HG03521 (cell line): ENCODE data around the gene IFT57.
"Not testable (repeated sequence)": the region's sequence is repeated elsewhere in the genome, so short reads cannot be mapped to it uniquely, and the experiment has no call there.

Experiments
- ATAC-seq: cut with Tn5 transposase; IDR thresholded peaks from one replicate; pipeline ENCODE4 v1.9.1; 2021; ENCODE audit warnings: mild to moderate bottlenecking, moderate library complexity; ENCODE audit not compliant: unreplicated experiment

The IFT57 gene

DNA sequence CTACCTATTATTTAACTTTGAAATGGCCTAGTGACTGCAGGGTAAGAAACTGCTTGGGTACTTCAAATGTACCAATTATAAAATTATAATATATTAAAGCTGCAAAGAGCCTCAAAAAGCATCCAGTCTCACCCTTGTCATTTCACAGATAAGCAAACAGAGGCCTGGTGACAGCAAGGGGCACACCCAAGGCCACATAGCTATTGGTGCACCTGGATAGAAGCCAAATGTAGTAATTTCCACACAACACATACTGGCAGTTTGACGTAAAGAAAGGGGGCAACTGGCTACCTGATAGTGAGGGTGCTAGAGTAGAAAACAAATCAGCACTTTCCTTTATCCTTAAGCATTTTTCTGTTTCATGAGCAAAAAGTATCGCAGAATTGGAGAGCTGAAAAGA, 51.1 kb downstream of the IFT57 start:
- ATAC-seq, result no peak

DNA sequence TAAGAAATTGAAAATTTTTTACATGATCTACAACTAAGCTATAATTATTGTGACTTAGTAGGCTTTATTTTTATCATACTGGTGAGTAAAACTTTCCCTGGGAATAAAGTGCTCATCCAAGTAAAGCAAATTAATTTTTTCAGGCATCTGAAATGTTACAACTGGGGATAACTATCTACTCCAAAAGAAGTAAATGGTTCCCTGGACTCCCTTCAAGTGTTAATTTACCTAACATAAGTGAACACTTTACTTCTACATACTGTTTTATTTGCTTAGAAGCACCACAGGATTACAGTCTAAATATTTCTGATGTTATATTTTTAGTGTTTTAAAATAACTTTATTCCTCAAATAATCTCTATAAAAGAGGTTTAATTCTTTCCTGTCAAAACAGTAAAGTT, 57.8 kb downstream of the IFT57 start:
- no peak for ATAC-seq

DNA sequence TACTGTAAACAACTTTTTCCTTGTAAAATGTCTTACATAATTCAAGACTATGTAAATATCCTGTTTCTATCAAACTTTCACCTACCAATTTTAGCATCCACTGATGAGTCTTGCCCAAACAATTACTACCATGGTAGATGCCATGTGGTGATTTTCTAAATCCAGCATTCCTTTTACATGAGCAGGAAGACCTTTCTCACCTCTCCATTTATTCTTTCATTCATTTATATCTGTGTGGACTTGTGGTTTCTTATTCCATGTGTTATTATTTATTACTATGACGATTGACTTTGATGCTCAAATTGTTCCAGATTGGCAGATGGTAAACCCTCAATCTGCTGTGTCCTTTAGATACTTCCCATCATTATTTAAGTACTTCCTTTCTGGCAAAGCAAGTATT, 62.4 kb downstream of the IFT57 start:
- ATAC-seq, result no peak

DNA sequence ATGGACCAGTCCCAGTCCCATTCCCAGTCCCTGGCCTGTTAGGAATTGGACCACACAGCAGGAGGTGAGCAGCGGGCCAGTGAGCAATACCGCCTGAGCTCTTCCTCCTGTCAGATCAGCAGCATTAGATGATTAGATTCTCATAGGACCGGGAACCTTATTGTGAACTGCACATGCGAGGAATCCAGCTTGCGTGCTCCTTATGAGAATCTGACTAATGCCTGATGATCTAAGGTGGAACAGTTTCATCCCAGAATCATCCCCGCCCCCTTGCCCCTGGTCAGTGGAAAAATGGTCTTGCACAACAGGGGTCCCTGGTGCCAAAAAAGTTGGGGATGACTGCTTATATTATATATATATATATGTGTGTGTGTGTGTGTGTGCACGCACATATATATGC, 63.1 kb downstream of the IFT57 start:
- no peak for ATAC-seq

DNA sequence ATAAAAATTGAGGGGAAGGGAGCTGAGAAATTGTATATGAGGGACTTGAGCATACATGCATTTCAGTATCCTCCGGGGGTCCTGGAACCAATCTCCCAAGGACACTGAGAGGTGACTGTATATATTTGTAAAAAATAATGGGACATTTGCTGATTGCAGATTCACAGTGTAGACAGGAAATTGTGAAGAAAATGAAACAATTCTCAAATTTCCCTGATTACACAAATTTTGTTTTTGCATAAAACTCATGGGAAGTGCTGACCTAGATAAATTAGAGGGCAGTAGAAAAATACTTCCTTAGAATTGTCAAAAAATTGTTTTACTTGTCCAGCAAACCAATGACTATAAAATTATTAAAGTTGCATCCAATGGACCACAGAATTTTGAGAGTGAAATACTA, 64.0 kb downstream of the IFT57 start:
- no peak for ATAC-seq

DNA sequence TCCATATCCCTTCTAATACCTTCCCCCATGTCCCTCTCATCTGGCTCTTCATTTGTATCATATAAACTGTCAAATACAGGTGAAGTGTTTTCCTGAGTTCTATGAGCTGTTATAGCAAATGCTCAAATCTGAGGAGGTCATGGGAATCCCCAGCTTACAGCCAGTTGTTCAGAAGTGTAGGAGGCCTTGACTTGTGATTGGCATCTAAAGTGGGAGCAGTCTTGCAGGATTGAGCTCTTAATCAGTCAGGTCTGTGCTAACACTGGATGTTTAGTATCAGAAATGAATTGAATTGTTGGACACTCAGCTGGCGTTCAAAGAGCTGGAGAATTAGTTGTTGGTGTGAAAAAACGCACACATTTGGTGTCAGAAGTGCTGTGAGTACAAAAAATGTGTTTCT, 65.0 kb downstream of the IFT57 start:
- no peak for ATAC-seq

DNA sequence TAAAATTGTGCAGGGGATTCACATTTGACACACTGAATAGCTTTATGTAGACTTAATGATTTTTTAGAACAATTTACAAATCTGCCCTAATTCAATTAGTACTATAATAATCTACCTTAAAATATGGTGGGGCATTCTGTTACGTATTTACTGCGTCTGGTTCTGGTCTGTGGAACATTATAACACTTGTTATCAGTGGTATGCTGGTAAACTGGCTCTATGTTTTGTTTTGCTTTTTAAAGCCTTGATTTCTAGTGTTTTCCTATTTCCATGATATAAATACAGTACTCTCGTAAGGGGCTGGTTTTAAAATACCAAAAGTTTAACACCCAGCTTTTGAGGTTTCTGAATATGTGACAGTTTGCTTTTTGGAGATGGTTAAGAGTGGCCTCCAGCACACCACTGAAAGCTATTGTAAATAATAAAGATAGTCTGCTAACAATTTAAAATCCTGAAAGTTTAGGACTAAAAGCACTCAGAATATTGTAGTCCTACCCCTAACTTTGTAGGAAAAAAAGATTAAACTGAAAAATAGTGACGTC, 65.8 kb downstream of the IFT57 start:
- ATAC-seq, result no peak

DNA sequence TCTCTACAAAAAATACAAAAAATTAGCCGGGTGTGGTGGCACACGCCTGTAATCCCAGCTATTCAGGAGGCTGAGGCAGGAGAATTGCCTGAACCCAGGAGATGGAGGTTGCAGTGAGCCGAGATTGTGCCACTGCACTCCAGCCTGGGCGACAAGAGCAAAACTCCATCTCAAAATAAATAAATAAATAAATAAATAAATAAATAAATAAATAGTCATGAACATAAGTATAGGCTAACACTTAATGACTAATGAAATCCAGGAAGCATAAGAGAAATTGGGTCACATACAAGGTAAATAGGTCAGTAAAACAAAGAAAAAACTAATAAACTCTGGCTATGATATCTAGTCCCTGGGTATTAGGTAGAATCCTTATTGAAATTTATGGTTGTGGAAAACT, 66.6 kb downstream of the IFT57 start:
- not testable (repeated sequence) for ATAC-seq

DNA sequence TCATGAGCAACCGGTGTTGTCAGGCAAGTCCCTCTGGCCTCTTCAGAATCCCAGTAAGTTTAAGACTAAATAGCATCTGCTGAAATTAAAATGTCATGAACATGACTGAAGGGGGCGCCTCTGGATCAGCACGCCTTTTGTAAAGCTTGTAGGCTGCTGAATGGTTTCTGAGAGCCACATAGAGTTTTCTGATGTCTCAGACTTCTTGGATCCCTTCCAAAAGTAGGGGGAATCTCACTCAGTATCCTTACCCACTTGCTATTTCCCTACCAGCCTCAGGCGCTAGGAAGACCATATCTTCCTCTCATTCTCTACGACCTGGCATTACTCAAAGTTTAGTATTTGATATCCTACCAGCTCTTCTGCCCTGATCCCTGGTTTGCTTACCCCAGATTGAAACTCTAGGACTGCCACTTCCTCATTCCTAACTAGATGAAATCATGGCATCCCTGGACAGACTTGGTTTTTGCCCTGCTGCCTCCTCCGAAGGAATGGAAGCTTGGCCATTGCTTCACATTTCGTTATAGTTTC, 68.7 kb downstream of the IFT57 start:
- ATAC-seq, result peak; percentile 53

DNA sequence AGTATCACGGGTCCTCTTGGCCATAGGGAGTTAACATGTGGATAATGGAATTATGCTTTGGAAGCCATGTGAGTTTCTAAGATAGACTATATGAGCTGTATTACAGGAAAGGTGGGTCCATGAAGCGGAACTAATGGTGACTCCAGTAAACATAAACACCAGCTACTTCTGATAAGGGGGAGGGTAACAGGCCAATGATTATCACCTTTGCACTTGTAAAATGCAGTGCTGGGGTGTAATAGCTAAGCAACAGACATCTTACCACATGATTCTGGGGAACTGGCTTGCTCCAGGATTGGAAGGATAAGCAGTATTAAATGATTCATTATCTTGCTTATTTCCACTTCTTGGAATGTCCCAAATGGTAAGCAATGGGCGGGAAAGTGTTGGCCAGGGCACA, 70.0 kb downstream of the IFT57 start:
- ATAC-seq, result no peak

DNA sequence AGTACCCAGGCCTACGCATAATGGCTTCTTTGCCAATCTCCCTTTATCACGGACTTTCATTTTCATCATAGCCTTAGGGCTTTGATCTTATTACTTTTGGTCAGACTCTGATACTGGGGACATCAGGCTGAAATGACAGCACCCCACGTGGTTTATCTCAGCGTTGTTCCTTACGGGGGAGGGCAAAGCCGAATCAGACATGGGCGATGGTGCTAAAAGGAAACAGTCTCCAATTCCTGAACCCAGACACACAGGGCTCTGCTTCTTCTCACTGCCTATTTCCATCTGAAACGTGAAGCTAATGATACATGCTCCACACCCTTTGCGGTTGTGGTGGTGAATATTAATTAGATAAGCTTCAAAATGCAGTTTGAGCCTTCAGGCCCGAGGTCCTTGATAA, 72.0 kb downstream of the IFT57 start:
- no peak for ATAC-seq

DNA sequence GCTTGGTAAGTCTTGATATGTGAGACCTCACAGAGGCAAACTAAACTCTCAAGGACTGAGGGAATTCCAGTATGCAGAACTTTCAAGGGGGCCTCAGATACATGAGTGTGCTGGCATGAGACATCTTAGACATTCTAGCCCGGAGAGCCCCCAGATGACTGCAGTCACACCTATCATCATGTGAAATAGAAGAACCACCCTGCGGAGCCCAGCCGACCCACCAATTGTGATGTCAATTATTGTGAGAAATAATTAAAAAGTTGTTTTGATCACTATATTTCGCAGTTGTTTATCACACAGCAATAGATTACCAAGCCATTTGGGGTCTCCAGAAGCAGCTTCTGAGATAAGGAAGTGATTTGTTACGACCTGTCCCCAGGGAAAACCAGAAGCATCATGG, 76.1 kb downstream of the IFT57 start:
- no peak for ATAC-seq

DNA sequence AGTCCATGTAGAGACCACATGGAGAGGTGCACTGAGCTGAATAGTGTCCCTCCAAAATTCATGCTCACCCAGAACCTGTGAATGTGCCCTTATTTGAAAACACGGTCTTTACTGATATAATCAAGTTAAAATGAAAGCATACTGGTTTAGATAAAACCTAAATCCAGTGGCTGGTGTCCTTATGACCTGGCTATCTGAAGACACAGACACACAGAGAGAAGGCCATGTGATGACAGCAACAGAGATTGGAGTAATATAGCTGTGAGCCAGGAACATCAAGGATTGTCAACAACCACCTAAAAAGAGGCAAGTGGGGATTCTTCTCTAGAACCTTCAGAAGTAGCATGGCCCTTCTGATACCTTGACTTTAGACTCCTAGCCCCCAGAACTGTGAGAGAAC, 76.6 kb downstream of the IFT57 start:
- ATAC-seq, result no peak

DNA sequence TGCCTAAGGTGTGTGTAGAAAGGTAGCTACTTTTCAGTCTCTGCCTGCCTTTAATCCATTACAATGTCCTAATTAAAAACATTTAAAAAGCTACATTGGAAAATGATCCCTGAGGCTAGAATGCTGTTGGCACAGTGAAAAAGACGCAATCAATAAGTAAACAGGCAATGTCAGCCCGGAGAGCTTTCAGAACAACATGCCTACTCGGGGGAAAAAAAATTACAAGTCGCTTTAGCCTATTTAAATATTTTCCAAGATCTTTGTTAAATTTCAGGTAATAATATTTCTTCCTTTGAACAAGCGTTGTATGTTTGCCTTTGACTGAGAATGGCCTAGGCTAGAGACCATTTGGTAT, 84.8 kb downstream of the IFT57 start:
- no peak for ATAC-seq

DNA sequence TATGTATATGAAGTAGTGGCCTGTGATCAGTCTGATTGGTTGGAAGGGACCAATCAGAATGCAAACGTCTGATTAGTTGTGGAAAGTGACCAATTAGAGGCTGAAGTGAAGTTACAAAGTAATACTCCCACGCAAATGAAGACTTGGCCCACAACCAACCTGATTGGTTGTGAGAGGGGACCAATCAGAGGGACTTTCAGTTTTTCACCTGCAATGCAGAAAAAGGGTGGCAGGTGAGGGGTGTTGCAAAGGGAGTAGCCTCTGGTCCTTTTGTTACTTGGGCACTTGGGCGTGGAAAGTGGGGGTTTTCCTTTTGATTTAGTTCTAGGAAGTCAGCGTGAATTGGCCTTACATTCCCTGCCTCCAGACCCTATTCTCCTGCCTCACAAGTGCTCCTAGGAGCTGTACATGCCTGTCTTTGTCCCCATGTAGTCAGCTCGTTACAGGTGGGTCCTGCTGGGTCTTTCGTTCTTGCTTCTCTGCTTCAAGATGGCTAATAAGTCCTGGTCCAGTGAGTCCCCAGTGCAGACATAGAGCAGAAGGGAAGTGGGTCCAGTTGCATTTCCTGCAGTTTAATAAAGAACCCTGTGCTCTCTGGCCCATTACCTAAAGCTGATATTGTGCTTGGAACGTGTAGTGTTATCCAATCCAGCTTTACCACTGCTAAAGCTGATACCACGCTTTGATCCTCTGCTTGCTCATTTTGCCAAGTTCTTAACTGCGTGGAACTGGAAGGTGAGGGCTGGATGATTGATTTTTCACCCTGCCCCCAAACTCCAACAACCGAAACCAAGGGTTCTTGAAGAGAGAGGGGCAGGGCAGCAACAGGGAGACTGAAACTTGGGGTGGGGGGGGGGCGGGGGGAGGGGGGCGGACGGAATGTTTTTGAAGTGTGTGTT, 85.4 kb downstream of the IFT57 start:
- ATAC-seq, result no peak

DNA sequence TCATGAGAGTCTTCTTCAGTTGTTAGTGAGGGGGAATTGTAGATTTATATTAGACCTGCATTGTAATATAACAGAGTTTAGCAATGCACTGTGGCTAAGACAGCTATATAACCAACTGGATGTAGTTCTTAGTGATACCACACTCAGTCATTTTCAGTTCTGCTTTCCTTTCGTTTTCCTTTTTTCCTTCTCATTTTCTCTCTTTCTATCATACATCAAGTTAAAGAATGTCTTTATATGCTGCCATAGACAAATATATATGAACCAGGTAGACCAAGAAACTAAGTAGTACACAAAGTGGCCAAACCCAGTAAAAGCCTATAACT, 87.7 kb downstream of the IFT57 start:
- peak; percentile 42 for ATAC-seq

DNA sequence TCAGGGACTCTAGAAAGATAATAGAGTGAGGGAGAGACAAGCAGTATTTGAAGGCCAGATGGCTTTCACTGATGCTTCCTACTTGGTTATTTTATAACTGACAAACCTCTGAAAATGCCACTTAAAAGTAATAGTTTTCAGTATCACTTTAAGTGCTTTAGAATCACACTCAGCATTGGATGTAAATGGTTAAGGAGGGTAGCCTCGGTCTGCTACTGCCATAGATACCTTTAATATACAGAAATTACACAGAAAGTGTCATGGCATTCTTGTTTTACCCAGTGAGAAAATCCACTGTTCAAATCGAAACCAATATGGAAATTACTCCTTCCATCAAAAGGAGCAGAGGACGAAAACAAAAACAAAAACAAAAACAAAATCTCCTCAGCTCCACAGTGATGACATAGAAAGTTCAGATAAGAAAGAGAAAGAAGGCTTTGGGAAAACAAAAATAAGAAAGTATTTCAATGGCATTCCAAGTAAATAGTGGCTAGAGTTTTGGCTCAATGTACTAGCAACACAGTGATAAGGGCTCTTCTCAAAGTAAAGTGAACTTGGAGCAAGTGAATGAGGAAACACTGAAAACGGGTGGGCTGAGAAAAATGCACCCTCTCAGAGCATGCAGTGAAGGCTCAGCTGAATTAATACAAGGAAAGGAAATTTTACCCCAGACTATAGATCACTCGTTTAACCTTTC, 88.2 kb downstream of the IFT57 start:
- ATAC-seq, result peak; percentile 42

DNA sequence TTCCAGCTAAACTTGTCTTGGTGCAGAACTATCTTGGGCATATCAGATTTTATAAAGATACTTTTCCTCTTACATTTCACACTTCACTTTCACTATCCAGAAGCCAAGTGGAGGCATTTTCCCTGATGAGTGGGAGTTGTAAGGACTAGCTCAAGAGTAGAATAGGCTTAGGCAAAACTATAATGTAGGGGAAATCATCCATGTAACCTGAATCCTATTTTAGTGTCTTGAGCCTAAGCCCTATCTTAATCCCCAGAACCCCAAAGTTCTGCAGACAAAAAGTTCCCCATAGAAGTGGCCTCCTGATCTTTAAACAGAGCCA, 89.2 kb downstream of the IFT57 start:
- ATAC-seq, result no peak

DNA sequence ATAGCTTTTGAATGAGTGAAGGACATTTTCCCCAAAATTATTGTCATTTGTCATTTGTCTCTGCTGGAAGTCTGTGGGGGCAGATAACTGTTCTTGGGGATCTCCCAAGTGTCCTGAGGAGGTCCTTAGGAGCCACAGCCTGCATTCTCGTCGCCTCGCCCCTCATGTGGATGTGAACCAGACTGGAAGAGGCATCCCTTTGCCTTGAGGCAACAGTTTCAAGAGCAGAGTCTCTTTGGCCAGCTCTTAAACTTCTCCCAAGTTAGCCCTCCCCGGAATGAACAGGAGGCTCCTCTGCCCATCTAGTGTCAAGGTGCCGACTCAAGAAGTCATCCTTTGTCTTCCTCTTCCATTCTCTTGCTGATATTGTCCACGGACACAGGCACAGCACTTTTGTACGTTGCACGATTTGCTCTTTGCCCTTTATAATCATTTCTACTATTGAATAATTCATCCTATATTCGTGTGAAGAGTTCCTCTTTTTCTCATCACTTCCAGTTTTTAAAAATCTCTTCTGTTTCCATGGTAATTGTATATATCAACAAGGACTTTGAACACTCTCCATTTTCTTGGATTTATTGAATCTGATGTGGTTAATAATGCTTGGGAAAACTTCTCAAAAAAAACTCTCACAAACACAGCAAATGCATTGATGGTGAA, 90.6 kb downstream of the IFT57 start:
- no peak for ATAC-seq

DNA sequence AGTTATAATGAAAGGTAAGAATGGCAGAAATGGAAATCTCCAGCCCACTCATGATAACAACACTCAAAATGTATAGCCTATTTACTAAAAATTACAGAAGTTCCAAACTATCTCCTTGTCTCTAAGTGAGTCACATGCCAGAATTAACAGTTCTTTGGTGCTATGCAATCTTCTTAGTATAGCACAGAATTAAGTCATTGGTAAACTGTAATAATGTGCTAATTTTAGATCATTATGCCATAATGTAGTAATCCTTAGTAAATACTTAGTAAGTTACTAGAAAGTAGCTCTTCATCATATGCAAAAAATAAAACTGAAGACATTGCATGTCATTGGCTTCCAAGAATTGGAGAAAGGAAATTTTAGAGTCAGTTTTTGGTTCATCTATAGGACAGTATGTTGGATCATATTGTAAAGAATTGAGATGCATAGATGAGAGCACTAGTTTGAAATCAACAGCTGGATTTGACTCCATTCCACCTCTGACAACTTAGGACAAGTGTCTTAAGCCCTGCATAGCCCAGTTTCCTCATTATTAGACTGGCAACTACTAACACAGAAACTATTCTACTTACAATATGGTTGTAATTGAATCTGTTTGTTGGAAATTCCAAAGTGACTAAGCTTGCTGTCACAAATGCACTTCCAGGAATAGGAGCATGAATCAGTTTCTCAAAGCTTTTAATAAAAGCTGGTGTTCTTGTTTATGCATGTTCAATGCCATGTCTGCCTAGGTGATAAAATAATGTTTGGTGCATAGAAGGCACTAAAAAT, 91.3 kb downstream of the IFT57 start:
- no peak for ATAC-seq

DNA sequence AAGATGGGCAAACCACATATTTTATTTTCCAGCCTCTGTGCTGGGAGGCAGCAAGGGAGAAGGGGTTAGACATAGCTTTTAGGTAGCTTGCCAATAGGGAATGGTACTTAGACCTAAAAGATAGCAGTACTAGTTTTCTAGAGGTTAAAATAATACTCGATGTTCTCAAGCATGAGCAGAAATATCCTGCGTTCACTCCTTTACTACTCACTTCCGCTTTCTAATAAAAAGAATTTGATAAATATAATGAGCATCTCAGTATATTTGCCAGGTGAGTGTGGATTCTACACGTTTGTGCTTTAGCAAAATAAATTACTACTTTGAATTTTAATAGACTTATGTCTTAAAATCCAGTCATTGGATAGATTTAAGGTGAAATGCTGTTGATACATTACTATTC, 92.0 kb downstream of the IFT57 start:
- ATAC-seq, result no peak
